Stimulated activated naive CD8-positive, alpha-beta T cell treated with anti-CD3 and anti-CD28 coated beads, Interleukin-15, Interleukin-2, amounts not matched to agents 100 U/mL and 50 U/mL, for 24 hours (primary cell): ENCODE data around the gene TAS1R1.
"Not testable (repeated sequence)": the region's sequence is repeated elsewhere in the genome, so short reads cannot be mapped to it uniquely, and the experiment has no call there.

Experiments used
- ATAC-seq: fragments of 150-1000 bp; cut with Tn5 transposase; one replicate; pipeline ENCODE4 v1.10.0; 2021
- DNase-seq: peaks from one replicate; pipeline ENCODE4 v3.0.0; 2021

TAS1R1 gene

DNA sequence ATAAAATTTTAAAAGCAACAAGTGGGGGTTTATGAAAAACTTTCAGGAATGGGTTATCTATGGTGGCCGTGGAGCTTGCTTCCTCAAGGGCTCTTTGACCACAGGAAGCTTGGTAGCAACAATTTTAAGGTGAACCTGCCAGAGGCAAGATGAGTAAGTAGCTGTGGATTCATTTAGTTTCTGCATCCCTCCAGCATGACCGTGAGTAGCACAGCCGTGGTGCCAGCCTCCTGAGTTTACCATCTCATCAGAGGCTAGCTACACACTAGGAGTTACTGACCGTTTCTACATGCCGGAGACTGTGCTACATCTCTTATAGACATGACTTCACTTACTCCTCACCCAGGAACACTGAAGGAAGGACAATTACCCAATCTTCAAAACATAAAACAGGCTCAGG, 33.6 kb upstream of the TAS1R1 start:
- ATAC-seq (no peak), DNase-seq (no peak)

GRCh38 chr1:6523566-6523965, 31.5 kb upstream of the TAS1R1 start:
- ATAC-seq (no peak), DNase-seq (no peak)

GRCh38 chr1:6526316-6526715, 28.8 kb upstream of the TAS1R1 start:
- DNase-seq (no peak), ATAC-seq (no peak)

GRCh38 chr1:6528492-6528891, 26.6 kb upstream of the TAS1R1 start:
- ATAC-seq (no peak), DNase-seq (no peak)

DNA sequence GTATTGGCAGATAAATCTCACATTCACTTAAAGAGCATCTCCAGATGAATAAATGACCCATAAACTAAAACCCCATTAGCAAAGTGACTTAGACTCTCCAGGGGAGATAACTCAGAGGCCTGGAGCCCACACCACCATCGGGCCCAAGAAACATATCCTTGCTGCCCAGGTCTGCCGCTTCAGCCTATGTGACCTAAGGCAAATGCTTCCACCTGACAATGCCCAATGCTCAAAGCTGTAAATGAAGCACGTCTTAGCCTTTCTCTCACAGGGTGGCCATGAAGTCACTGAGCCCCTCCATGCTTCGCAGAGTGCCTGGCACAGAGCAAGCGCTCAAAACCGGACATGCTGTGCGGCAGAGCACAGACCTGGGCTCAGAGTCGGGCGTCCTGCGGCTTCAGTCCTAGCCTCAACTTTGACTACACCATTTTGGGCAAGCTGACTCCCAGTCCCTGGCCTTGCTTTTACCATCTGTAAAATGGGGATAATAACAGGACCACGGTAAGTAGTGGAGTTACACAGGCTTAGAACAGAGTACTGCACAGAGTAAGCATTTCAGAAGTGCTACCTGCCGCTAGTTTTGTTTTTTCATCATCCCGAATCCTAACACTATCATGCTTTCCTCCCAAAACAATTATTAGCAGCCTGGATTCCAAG, 24.5 kb upstream of the TAS1R1 start:
- ATAC-seq (no peak), DNase-seq (no peak)

- ATAC-seq (no peak), DNase-seq (no peak)
These were observed 23.1 kb upstream of the TAS1R1 start for GRCh38 chr1:6531996-6532395.

GRCh38 chr1:6534248-6534822, 20.8 kb upstream of the TAS1R1 start:
- no peak for DNase-seq
- no peak for ATAC-seq

- DNase-seq: no peak
- ATAC-seq: no peak
These were observed 19.9 kb upstream of the TAS1R1 start for GRCh38 chr1:6535214-6535613.

- ATAC-seq: no peak
- no peak for DNase-seq
These were observed 18.8 kb upstream of the TAS1R1 start for GRCh38 chr1:6536291-6536690.

DNA sequence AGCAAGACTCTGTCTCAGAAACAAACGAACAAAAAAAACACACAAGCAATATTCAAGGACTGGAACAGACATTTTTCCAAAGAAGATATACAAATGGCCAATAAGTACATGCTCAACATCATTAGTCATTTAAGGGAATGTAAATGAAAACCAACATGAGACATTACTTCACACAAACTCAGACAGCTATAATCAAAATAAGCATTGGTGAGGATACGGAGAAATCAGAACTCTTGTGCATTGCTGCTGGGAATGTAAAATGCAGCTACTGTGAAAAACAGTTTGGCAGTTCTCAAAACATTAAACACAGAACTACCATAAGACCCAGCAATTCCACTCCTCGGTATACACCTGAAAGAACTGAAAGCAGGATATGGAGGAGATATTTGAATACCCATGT, 16.2 kb upstream of the TAS1R1 start:
- DNase-seq: no peak
- no peak for ATAC-seq

GRCh38 chr1:6544831-6545230, 10.3 kb upstream of the TAS1R1 start:
- DNase-seq (no peak), ATAC-seq (peak; percentile 89)

GRCh38 chr1:6545276-6546112, 9.6 kb upstream of the TAS1R1 start:
- DNase-seq (no peak), ATAC-seq (no peak)

- no peak for DNase-seq
- no peak for ATAC-seq
These were observed 8.8 kb upstream of the TAS1R1 start for GRCh38 chr1:6546326-6546725.

- DNase-seq (no peak), ATAC-seq (no peak)
These were observed 7.8 kb upstream of the TAS1R1 start for GRCh38 chr1:6547301-6547700.

GRCh38 chr1:6554031-6554906, 838 bp upstream of the TAS1R1 start, which contains the start of gene NOL9:
NOL9 (minus strand) TSS chr1:6554513; CDS start chr1:6554502, 11 bp downstream.
- peak; percentile 98 for ATAC-seq
- peak; percentile 95 for DNase-seq

DNA sequence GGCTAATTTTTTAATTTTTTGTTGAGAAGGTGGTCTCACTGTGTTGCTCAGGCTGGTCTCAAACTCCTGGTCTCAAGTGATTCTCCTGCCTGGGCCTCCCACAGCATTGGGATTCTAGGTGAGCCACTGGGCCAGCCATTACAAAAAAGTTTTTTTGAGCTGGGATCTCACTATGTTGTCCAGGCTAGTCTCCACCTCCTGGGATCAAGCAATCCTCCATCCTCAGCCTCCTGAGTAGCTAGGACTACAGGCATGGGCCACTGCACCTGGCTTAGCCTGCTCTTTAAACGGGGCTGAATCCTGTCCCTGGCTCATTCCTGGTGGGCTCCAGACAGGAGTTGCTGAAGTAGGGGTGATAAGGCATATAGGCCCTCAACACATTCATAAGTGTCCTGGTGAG, 2.5 kb downstream of the TAS1R1 start:
- DNase-seq: no peak
- no peak for ATAC-seq

- DNase-seq, ATAC-seq: not testable (repeated sequence)
These were observed 4.1 kb downstream of the TAS1R1 start for GRCh38 chr1:6559161-6559560.

GRCh38 chr1:6560267-6560666, 5.2 kb downstream of the TAS1R1 start:
- DNase-seq: no peak
- no peak for ATAC-seq

DNA sequence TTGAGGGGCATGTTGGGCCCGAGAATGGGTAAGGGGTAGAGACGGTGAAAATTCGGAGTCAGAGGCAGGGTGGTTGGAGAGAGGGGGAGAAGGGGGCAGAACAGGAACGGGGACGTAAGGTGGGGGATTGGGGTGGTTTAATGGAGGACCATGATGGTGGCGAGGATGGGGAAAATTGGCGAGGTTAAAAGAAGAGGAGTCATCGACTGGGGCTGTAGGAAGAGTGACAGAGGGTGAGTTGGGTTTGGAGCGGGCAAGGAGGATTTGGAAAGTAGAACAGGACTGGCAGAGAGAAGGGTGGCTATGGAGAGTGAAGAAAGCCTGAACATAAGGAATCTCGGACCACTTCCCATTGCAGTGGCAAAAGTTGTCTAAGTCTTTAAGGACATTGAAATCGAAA, 13.9 kb downstream of the TAS1R1 start:
- ATAC-seq (no peak), DNase-seq (no peak)

DNA sequence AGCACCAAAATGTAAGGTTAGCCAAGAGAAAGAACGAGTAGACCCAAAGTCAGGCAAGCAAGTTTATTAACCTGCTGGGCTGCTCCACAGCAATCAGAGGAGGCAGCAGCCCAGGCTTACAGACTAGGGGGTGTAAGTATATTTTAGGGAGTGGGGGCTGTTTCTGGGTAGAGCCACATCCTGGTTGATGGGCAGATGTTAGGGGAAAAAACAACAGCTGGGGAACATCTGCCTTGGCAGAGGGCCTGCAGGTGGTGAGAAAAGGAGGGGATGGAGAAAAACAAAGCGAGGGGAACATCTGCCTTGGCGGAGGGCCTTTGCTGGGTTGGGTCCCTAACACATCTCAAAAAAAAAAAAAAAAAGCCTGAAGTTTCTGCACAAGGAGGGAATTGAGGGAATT, 15.0 kb downstream of the TAS1R1 start:
- ATAC-seq (no peak), DNase-seq (no peak)

DNA sequence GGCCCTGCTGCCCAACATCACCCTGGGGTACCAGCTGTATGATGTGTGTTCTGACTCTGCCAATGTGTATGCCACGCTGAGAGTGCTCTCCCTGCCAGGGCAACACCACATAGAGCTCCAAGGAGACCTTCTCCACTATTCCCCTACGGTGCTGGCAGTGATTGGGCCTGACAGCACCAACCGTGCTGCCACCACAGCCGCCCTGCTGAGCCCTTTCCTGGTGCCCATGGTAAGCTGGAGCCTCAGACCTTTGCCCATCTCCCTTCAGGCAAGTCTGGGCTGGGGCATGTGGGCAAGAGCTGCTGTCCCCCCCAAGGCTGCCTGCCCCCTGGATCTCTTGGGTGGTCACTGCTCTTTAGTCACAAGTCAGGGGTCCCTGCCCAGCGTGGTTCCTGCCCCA, 15.9 kb downstream of the TAS1R1 start:
- peak; percentile 21 for ATAC-seq
- no peak for DNase-seq

DNA sequence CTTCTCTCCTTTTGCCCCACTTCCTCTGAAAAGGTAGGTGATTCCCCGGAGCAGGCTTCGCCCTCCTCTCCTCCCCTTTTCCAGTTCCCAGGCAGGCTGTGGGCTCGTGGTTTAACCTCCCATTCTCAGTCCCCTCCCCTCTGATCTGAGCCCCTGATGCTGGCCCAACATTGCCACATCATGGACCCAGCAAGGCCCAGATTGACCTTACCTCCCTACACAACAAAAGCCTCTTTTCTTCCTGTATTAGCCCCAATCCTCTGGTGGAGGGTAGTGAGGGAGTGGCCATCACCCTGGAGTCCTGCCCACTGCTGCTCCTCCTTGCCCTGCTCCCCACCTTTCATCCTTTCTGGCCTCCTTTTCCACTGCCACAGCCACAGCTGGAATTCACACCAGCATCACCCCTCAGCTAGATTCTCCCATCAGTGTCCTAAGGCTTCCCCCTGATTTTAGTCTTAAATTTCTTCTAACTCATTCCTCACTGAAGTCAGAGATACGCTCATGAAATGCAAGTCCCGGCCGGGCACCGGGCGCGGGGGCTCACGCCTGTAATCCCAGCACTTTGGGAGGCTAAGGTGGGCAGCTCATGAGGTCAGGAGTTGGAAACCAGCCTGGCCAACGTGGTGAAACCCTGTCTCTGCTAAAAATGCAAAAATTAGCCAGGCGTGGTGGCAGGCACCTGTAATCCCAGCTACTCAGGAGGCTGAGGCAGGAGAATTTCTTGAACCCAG, 17.7 kb downstream of the TAS1R1 start:
- DNase-seq: no peak

More for the DNA sequence above, 17.7 kb downstream of the TAS1R1 start:
- no peak for ATAC-seq
